Gastrocnemius medialis (tissue), 4 donors: ENCODE data around the gene GPR89A. TPM values are rescaled to one million over a fixed set of nuclear protein-coding genes. Genes with fewer than 3 reads are reported as not detected.

Experiments
- ATAC-seq, 2 donors: fragments of 150-250 bp; one replicate each; pipeline ENCODE4 v1.9.1; 2016
- DNase-seq, 2 donors: peaks; one replicate each; pipeline ENCODE4 v3.0.0-alpha.2; 2019
- H3K27ac ChIP-seq, 4 donors: fragments of 200-600 bp; sonication (generic); 1 replicate in 1 of 4; 2 replicates in 3 of 4; pipeline ENCODE4 v1.5.1; 2016 to 2018; ENCODE audit warnings: mild to moderate bottlenecking in 2 of 4, moderate library complexity in 1 of 4
- H3K27me3 ChIP-seq, 3 donors: fragments of 200-600 bp; sonication (generic) in 2 of 3; 1 replicate in 1 of 3; 2 replicates in 2 of 3; pipeline versions ENCODE4 v1.5.1 to v1.6.0; 2016 to 2019; ENCODE audit warnings: mild to moderate bottlenecking in 1 of 3, moderate library complexity in 1 of 3
- H3K36me3 ChIP-seq, 2 donors: fragments of 200-600 bp; sonication (generic) in 1 of 2; one replicate each; pipeline ENCODE4 v1.5.1; 2017 to 2018
- H3K4me1 ChIP-seq, 2 donors: fragments of 200-600 bp; sonication (generic) in 1 of 2; one replicate each; pipeline ENCODE4 v1.5.1; 2016 to 2017; ENCODE audit warnings: mild to moderate bottlenecking in 2 of 2
- H3K4me3 ChIP-seq, 4 donors: fragments of 200-600 bp; sonication (generic) in 3 of 4; 1 replicate in 1 of 4; 2 replicates in 3 of 4; pipeline ENCODE4 v1.5.1; 2016 to 2019; ENCODE audit warnings: mild to moderate bottlenecking in 2 of 4
- H3K9me3 ChIP-seq, 3 donors: fragments of 200-600 bp; sonication (generic) in 2 of 3; 1 replicate in 1 of 3; 2 replicates in 2 of 3; pipeline ENCODE4 v1.5.1; 2016 to 2019
- CTCF ChIP-seq, 5 experiments: fragments of 450-650 bp in 3 of 5; fragments of 200-600 bp in 2 of 5; sonication (generic) in 2 of 5; IDR thresholded peaks in 4 of 5; conservative IDR thresholded peaks in 1 of 5; 1 replicate in 4 of 5; 2 replicates in 1 of 5; pipeline ENCODE4 v1.5.1; 2016 to 2019; ENCODE audit warnings: antibody characterized with exemption in 5 of 5, mild to moderate bottlenecking in 3 of 5, moderate library complexity in 3 of 5
- POLR2A ChIP-seq, 2 donors: fragments of 450-650 bp; IDR thresholded peaks; one replicate each; pipeline ENCODE4 v1.6.1; 2017; ENCODE audit warnings: antibody characterized with exemption in 2 of 2, mild to moderate bottlenecking in 2 of 2, moderate library complexity in 2 of 2
- in situ Hi-C, 4 donors: fragments of 200-750 bp; cut with MboI; loops; one replicate each; pipeline versions ENCODE4 v1.15.0 to v1.8.0; 2017; ENCODE audit warnings: low sequenced_read_pairs in 4 of 4
- intact Hi-C: fragments of 100-400 bp; cut with DNase I; formaldehyde crosslinking; loops from one replicate; pipeline ENCODE4 v1.15.1; 2023; ENCODE audit warnings: low total_unique reads
- total RNA-seq, 4 donors: library from RNA; depleted of rRNA; stranded (reverse); fragments of >200 nt; gene quantifications; one replicate each; pipeline versions ENCODE4 v1.1.0 to v1.2.3, GENCODE V29; 2016

The GPR89A gene
- total RNA-seq, 4 donors from 2014 or later: 9.0 to 27.0 (median 19.4) TPM

- in situ Hi-C loops (no loop called here), intact Hi-C loops (no loop called here)
- ATAC-seq: no peak
- no peaks in the 10 kb centered on the region for H3K9me3 ChIP-seq
- H3K4me1 ChIP-seq: no peaks in the 10 kb centered on the region
- no peaks in the 10 kb centered on the region for H3K36me3 ChIP-seq
- TF ChIP-seq POLR2A (IDR thresholded peaks at IDR 0.05): no peak
- no peak for TF ChIP-seq CTCF (IDR thresholded peaks at IDR 0.05 in 4 of 5, conservative IDR thresholded peaks at IDR 0.05 in 1 of 5)
- no peaks in the 10 kb centered on the region for H3K27me3 ChIP-seq
- no peak overlapping the region for H3K4me3 ChIP-seq
- DNase-seq: no peak
- H3K27ac ChIP-seq: no peak overlapping the region
Measured at GRCh38 chr1:145708063-145708462, 100.3 kb downstream of the GPR89A start.

GRCh38 chr1:145710291-145711027, 102.7 kb downstream of the GPR89A start:
- ATAC-seq: no peak
- H3K9me3 ChIP-seq: no peaks in the 10 kb centered on the region
- TF ChIP-seq POLR2A (IDR thresholded peaks at IDR 0.05): no peak
- no peak for TF ChIP-seq CTCF (IDR thresholded peaks at IDR 0.05 in 4 of 5, conservative IDR thresholded peaks at IDR 0.05 in 1 of 5)
- no peaks in the 10 kb centered on the region for H3K36me3 ChIP-seq
- DNase-seq: no peak
- intact Hi-C loops: no loop called here
- H3K27ac ChIP-seq: no peak overlapping the region
- H3K27me3 ChIP-seq: no peaks in the 10 kb centered on the region
- no peak overlapping the region for H3K4me3 ChIP-seq
- in situ Hi-C loops: no loop called here
- no peaks in the 10 kb centered on the region for H3K4me1 ChIP-seq

GRCh38 chr1:145711213-145711651, 103.4 kb downstream of the GPR89A start:
- no peaks in the 10 kb centered on the region for H3K27me3 ChIP-seq
- DNase-seq: no peak
- no peaks in the 10 kb centered on the region for H3K9me3 ChIP-seq
- H3K4me1 ChIP-seq: no peaks in the 10 kb centered on the region
- H3K36me3 ChIP-seq: no peaks in the 10 kb centered on the region
- no peak overlapping the region for H3K27ac ChIP-seq
- in situ Hi-C loops (no loop called here), intact Hi-C loops (no loop called here)
- H3K4me3 ChIP-seq: no peak overlapping the region
- ATAC-seq: no peak
- TF ChIP-seq POLR2A (IDR thresholded peaks at IDR 0.05): no peak
- no peak for TF ChIP-seq CTCF (IDR thresholded peaks at IDR 0.05 in 4 of 5, conservative IDR thresholded peaks at IDR 0.05 in 1 of 5)

- no peak for TF ChIP-seq POLR2A (IDR thresholded peaks at IDR 0.05)
- no peak for TF ChIP-seq CTCF (IDR thresholded peaks at IDR 0.05 in 4 of 5, conservative IDR thresholded peaks at IDR 0.05 in 1 of 5)
- intact Hi-C loops: no loop called here
- H3K27ac ChIP-seq: no peak overlapping the region
- in situ Hi-C loops: no loop called here
- ATAC-seq (no peak), DNase-seq (no peak)
- no peak overlapping the region for H3K4me3 ChIP-seq
- H3K27me3 ChIP-seq: no peaks in the 10 kb centered on the region
- no peaks in the 10 kb centered on the region for H3K4me1 ChIP-seq
- no peaks in the 10 kb centered on the region for H3K9me3 ChIP-seq
- no peaks in the 10 kb centered on the region for H3K36me3 ChIP-seq
Measured at GRCh38 chr1:145714524-145715111, 106.8 kb downstream of the GPR89A start.
